Activated CD4-positive, alpha-beta memory T cell treated with anti-CD3 and anti-CD28 coated beads for 36 hours (primary cell): ENCODE results near the gene NMB. TPM values are rescaled to one million over a fixed set of nuclear protein-coding genes. Genes with fewer than 3 reads are reported as not detected.
"Not testable (repeated sequence)": the region's sequence is repeated elsewhere in the genome, so short reads cannot be mapped to it uniquely, and the experiment has no call there.

Source experiments
- CTCF ChIA-PET: fragments of 350-600 bp; sonication (Branson Sonifier 250); formaldehyde crosslinking; loops from one replicate; lab custom pipeline; 2021; ENCODE audit warnings: antibody characterized with exemption, inconsistent platforms; lab: Charles Lee
- POLR2A ChIA-PET: fragments of 350-600 bp; sonication (Branson Sonifier 250); formaldehyde crosslinking; loops from one replicate; lab custom pipeline; 2021; ENCODE audit warnings: antibody characterized with exemption; lab: Charles Lee
- DNase-seq: peaks from one replicate; pipeline ENCODE4 v3.0.0-alpha.2; 2020
- H3K27ac Mint-ChIP-seq: one replicate; pipeline ENCODE4 v1.8.0; 2021; ENCODE audit warnings: mixed read lengths
- H3K27me3 Mint-ChIP-seq: one replicate; pipeline ENCODE4 v1.8.0; 2021; ENCODE audit warnings: mixed read lengths
- H3K36me3 Mint-ChIP-seq: one replicate; pipeline ENCODE4 v1.8.0; 2021; ENCODE audit warnings: mixed read lengths
- H3K4me1 Mint-ChIP-seq: one replicate; pipeline ENCODE4 v1.8.0; 2021; ENCODE audit warnings: low read depth, mixed read lengths
- H3K4me3 Mint-ChIP-seq: one replicate; pipeline ENCODE4 v1.8.0; 2021; ENCODE audit warnings: mild to moderate bottlenecking, mixed read lengths
- H3K9me3 Mint-ChIP-seq: one replicate; pipeline ENCODE4 v1.8.0; 2021; ENCODE audit warnings: mixed read lengths
- intact Hi-C: fragments of 100-400 bp; cut with micrococcal nuclease; formaldehyde crosslinking; loops from one replicate; pipeline ENCODE4 v1.15.1; 2023
- total RNA-seq, 2 experiments: library from RNA; stranded (reverse); gene quantifications; one replicate each; pipeline ENCODE4 v1.2.3, GENCODE V29; 2021

NMB gene
- total RNA-seq, result 1 to 10 TPM; 6.2 to 7.8 TPM

GRCh38 chr15:84658080-84658787 lies at the start of gene NMB:
TSS of gene NMB (minus strand) at chr15:84658199. CDS start at chr15:84658152, 47 bp downstream.
- Mint-ChIP-seq H3K9me3 (no peaks in the 10 kb centered on the region), H3K4me1 (peaks cover 34% of the 10 kb centered on the region), H3K27ac (peak within 1 kb of the TSS; percentile 68), H3K27me3 (no peaks in the 10 kb centered on the region), H3K4me3 (peak within 1 kb of the TSS; percentile 69), H3K36me3 (peaks cover 2% of the 10 kb centered on the region)
- CTCF ChIA-PET, result interaction anchor here (0.6 to 2.1 kb wide), 12 partner anchors 10 to 220 kb away, joined by 3 to 14 read pairs (median 4); no protein-coding TSS in a partner anchor
- peak; percentile 90 for DNase-seq
- intact Hi-C loops, result loop anchor here (1.0 to 2.0 kb wide), 2 partner anchors 27 to 220 kb away; no protein-coding TSS in a partner anchor
- POLR2A ChIA-PET, result interaction anchor here (1.1 to 1.3 kb wide), 3 partner anchors 13 to 89 kb away, joined by 3 to 7 read pairs (median 4); partner anchors contain the start of gene SEC11A

GRCh38 chr15:84703808-84704207 lies 45.8 kb upstream of the NMB start:
- intact Hi-C loops, result no loop called here

GRCh38 chr15:84702961-84703482 lies 45.0 kb upstream of the NMB start:
- POLR2A ChIA-PET, result interaction anchor here (3.0 kb wide), 1 partner anchor 13 kb away, joined by 10 read pairs; the partner anchor contains the start of gene SEC11A
- peaks cover 8% of the 10 kb centered on the region for H3K36me3 Mint-ChIP-seq
- H3K4me1 Mint-ChIP-seq, result peaks cover 67% of the 10 kb centered on the region

More at GRCh38 chr15:84703808-84704207, 45.8 kb upstream of the NMB start:
- Mint-ChIP-seq H3K9me3 (no peaks in the 10 kb centered on the region), H3K27me3 (no peaks in the 10 kb centered on the region), H3K36me3 (peaks cover 11% of the 10 kb centered on the region), H3K4me3 (no peak overlapping the region), H3K27ac (no peak overlapping the region), H3K4me1 (peaks cover 67% of the 10 kb centered on the region)
- CTCF ChIA-PET, result no interaction called here
- DNase-seq, result no peak
- POLR2A ChIA-PET, result interaction anchor here (3.0 kb wide), 1 partner anchor 12 kb away, joined by 10 read pairs; the partner anchor contains the start of gene SEC11A

GRCh38 chr15:84699538-84700191 lies 41.7 kb upstream of the NMB start:
- Mint-ChIP-seq H3K4me3 (no peak overlapping the region), H3K9me3 (no peaks in the 10 kb centered on the region), H3K36me3 (peaks cover 6% of the 10 kb centered on the region), H3K27me3 (no peaks in the 10 kb centered on the region), H3K27ac (peak overlapping the region; percentile 68), H3K4me1 (peaks cover 70% of the 10 kb centered on the region)
- intact Hi-C loops, result no loop called here
- ChIA-PET CTCF (interaction anchor here (0.6 to 1.3 kb wide), 2 partner anchors 24 to 46 kb away, joined by 3 to 6 read pairs; partner anchors contain the start of gene WDR73), POLR2A (interaction anchor here (0.7 to 1.0 kb wide), 3 partner anchors 15 to 48 kb away, joined by 3 to 5 read pairs (median 4); no protein-coding TSS in a partner anchor)
- DNase-seq, result no peak

More at GRCh38 chr15:84702961-84703482, 45.0 kb upstream of the NMB start:
- intact Hi-C loops, result no loop called here
- H3K27me3 Mint-ChIP-seq, result no peaks in the 10 kb centered on the region
- H3K4me3 Mint-ChIP-seq, result no peak overlapping the region
- DNase-seq, result no peak
- peak overlapping the region; percentile 7 for H3K27ac Mint-ChIP-seq
- CTCF ChIA-PET, result no interaction called here
- no peaks in the 10 kb centered on the region for H3K9me3 Mint-ChIP-seq

GRCh38 chr15:84697236-84697990 lies 39.4 kb upstream of the NMB start:
- Mint-ChIP-seq H3K27me3 (no peaks in the 10 kb centered on the region), H3K36me3 (peaks cover 3% of the 10 kb centered on the region), H3K27ac (no peak overlapping the region), H3K4me1 (peaks cover 58% of the 10 kb centered on the region), H3K9me3 (no peaks in the 10 kb centered on the region), H3K4me3 (no peak overlapping the region)
- DNase-seq, result no peak
- ChIA-PET POLR2A (interaction anchor here (0.6 to 1.4 kb wide), 4 partner anchors 19 to 92 kb away, joined by 3 to 5 read pairs (median 4); no protein-coding TSS in a partner anchor), CTCF (interaction anchor here (0.6 to 1.0 kb wide), 2 partner anchors 26 to 36 kb away, joined by 3 to 5 read pairs; no protein-coding TSS in a partner anchor)
- intact Hi-C loops, result no loop called here

- CTCF ChIA-PET, result no interaction called here
- H3K27ac Mint-ChIP-seq, result no peak overlapping the region
- POLR2A ChIA-PET, result interaction anchor here (0.6 to 1.4 kb wide), 3 partner anchors 20 to 92 kb away, joined by 3 to 5 read pairs (median 4); no protein-coding TSS in a partner anchor
- H3K4me1 Mint-ChIP-seq, result peaks cover 63% of the 10 kb centered on the region
- no peaks in the 10 kb centered on the region for H3K27me3 Mint-ChIP-seq
- no peak for DNase-seq
- no peaks in the 10 kb centered on the region for H3K9me3 Mint-ChIP-seq
- H3K4me3 Mint-ChIP-seq, result no peak overlapping the region
- intact Hi-C loops, result no loop called here
- peaks cover 3% of the 10 kb centered on the region for H3K36me3 Mint-ChIP-seq
Observed at GRCh38 chr15:84696757-84697156, 38.8 kb upstream of the NMB start.

DNA sequence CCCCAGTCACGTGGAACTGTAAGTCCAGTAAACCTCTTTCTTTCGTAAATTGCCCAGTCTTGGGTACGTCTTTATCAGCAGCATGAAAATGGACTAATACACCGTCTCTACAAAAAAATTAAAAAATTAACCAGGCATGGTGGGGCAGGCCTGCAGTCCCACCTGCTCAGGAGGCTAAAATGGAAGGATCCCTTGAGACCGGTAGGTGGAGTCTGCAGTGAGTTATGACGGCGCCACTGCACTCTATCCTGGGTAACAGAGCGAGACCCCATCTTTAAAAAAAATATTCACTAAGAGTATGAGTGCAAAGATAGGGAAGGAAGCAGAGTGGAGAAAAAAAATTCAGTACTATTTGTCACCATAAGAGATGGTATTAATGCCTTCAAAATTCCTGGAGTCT lies 32.3 kb upstream of the NMB start:
- Mint-ChIP-seq H3K27me3 (no peaks in the 10 kb centered on the region), H3K9me3 (no peaks in the 10 kb centered on the region), H3K27ac (no peak overlapping the region), H3K36me3 (peaks cover 33% of the 10 kb centered on the region), H3K4me3 (no peak overlapping the region), H3K4me1 (peaks cover 24% of the 10 kb centered on the region)
- intact Hi-C loops, result no loop called here
- DNase-seq, result no peak
- ChIA-PET POLR2A (no interaction called here), CTCF (no interaction called here)

GRCh38 chr15:84689858-84690257 lies 31.9 kb upstream of the NMB start:
- intact Hi-C loops, result no loop called here
- Mint-ChIP-seq H3K27ac (no peak overlapping the region), H3K4me1 (peaks cover 28% of the 10 kb centered on the region), H3K4me3 (no peak overlapping the region), H3K9me3 (no peaks in the 10 kb centered on the region), H3K36me3 (peaks cover 37% of the 10 kb centered on the region), H3K27me3 (no peaks in the 10 kb centered on the region)
- POLR2A ChIA-PET, result no interaction called here
- CTCF ChIA-PET, result no interaction called here
- DNase-seq, result no peak

DNA sequence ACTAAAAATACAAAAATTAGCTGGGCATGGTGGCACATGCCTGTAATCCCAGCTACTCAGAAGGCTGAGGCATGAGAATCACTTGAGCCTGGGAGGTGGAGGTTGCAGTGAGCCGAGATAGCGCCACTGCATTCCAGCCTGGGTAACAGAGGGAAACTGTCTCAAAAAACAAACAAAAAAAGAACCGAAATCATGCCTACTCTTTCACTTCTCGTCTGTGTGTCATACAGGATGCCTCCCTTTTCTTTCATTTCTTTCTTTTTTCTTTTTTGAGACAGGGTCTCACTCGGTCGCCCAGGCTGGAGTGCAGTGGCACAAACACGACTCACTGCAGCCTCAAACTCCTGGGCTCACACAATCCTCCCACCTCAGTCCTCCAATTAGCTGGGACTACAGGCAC lies 28.4 kb upstream of the NMB start:
- H3K4me3 Mint-ChIP-seq, H3K27me3 Mint-ChIP-seq, CTCF ChIA-PET, DNase-seq, H3K9me3 Mint-ChIP-seq, POLR2A ChIA-PET, intact Hi-C loops: not testable (repeated sequence)
- H3K36me3 Mint-ChIP-seq, result peaks cover 57% of the 10 kb centered on the region
- peaks cover 33% of the 10 kb centered on the region for H3K4me1 Mint-ChIP-seq
- peak overlapping the region; percentile 67 for H3K27ac Mint-ChIP-seq

DNA sequence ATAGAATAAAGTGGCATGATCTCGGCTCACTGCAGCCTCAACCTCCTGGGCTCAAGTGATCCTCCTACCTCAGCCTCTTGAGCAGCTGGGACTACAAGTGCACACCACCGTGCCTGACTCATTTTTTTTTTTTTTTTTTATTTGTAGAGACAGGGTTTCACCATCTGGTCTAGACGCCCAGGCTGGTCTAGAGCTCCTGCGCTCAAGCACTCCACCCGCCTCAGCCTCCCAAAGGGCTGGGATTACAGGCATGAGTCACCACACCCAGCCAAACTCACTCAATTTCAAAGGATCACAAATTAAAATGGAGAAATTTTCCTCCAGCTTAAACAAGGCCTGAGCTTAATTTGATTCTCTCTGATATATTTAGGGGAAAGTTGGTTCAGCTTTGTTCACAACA lies 27.3 kb upstream of the NMB start:
- CTCF ChIA-PET, result no interaction called here

GRCh38 chr15:84684092-84684491 lies 26.1 kb upstream of the NMB start:
- Mint-ChIP-seq H3K4me3 (no peak overlapping the region), H3K27me3 (no peaks in the 10 kb centered on the region), H3K36me3 (peaks cover 53% of the 10 kb centered on the region), H3K4me1 (peaks cover 34% of the 10 kb centered on the region), H3K9me3 (no peaks in the 10 kb centered on the region), H3K27ac (no peak overlapping the region)
- ChIA-PET POLR2A (no interaction called here), CTCF (no interaction called here)
- intact Hi-C loops, result loop anchor here (2.0 kb wide), 1 partner anchor 25 kb away; the partner anchor contains the start of gene NMB
- no peak for DNase-seq

More for the DNA sequence above, 27.3 kb upstream of the NMB start:
- H3K9me3 Mint-ChIP-seq, result no peaks in the 10 kb centered on the region
- intact Hi-C loops, result loop anchor here (2.0 kb wide), 1 partner anchor 27 kb away; the partner anchor contains the start of gene NMB
- POLR2A ChIA-PET, result no interaction called here
- H3K27me3 Mint-ChIP-seq, result no peaks in the 10 kb centered on the region
- no peak for DNase-seq
- peaks cover 36% of the 10 kb centered on the region for H3K4me1 Mint-ChIP-seq
- H3K4me3 Mint-ChIP-seq, result no peak overlapping the region
- H3K36me3 Mint-ChIP-seq, result peaks cover 54% of the 10 kb centered on the region
- no peak overlapping the region for H3K27ac Mint-ChIP-seq
